ENCODE data around the gene OR2A7.
"Not testable (repeated sequence)": the region's sequence is repeated elsewhere in the genome, so short reads cannot be mapped to it uniquely, and the experiment has no call there.

GRCh38 chr7:144287171-144287784 lies 22.7 kb upstream of the OR2A7 start:
- TF ChIP-seq RFX5 (IDR thresholded peaks at IDR 0.05; ENCODE audit: low read depth, low read length); KDM1A (IDR thresholded peaks at IDR 0.05; ENCODE audit: borderline replicate concordance); TAF1 (IDR thresholded peaks at IDR 0.05; ENCODE audit: borderline replicate concordance, low read depth, low read length); ZNF207 (IDR thresholded peaks at IDR 0.05; ENCODE audit: borderline replicate concordance): not testable (repeated sequence)
